Activated CD8-positive, alpha-beta memory T cell treated with anti-CD3 and anti-CD28 coated beads, Interleukin-2, amount 50 U/mL, for 24 hours (primary cell): Measurements from ENCODE around the gene CEACAM16.
"Not testable (repeated sequence)": the region's sequence is repeated elsewhere in the genome, so short reads cannot be mapped to it uniquely, and the experiment has no call there.

Experiments
- DNase-seq: peaks from one replicate; pipeline ENCODE4 v3.0.0-alpha.2; 2020; ENCODE audit errors: extremely low read depth

The CEACAM16 gene

DNA sequence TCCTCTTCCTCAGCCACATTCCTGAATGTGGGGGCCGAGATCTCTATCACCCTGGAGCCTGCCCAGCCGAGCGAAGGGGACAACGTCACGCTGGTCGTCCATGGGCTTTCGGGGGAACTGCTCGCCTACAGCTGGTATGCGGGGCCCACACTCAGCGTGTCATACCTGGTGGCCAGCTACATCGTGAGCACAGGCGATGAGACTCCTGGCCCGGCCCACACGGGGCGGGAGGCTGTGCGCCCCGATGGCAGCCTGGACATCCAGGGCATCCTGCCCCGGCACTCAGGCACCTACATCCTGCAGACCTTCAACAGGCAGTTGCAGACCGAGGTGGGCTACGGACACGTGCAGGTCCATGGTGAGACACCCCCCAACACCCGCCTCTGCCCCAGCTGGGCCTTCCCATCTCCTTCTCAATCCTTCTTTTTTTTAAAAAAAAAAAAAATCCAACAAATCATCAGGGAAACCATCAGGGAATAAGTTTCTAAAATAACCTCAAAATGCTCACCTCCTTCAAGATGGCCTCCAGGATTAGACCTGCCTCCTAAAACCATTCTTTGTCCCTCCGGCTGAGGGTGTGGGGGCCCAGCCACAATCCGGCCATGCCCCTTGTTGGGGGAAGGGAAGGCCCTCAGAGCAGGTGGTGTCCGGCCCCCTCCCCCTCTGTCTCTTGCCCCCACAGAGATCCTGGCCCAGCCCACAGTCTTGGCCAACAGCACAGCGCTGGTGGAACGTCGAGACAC, 4.6 kb downstream of the CEACAM16 start:
- DNase-seq: no peak

DNA sequence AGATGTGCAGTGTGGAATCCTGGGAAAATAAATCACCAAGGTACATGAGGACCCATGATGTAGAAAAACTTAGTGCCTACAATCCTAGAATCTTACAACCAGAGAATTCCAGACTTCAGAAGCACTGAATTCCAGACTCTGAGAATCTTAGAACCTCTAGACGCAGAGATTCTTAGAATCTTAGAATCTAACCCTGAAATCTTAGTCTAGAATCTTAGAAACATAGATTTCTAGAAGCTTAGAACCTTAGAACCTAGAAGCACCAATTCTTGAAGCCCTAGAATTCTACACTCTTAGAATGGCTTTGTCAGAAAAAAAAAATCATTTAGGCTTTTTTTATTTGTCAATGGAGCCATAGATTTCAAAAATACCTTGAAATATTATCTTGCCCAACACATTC, 6.0 kb downstream of the CEACAM16 start:
- no peak for DNase-seq

DNA sequence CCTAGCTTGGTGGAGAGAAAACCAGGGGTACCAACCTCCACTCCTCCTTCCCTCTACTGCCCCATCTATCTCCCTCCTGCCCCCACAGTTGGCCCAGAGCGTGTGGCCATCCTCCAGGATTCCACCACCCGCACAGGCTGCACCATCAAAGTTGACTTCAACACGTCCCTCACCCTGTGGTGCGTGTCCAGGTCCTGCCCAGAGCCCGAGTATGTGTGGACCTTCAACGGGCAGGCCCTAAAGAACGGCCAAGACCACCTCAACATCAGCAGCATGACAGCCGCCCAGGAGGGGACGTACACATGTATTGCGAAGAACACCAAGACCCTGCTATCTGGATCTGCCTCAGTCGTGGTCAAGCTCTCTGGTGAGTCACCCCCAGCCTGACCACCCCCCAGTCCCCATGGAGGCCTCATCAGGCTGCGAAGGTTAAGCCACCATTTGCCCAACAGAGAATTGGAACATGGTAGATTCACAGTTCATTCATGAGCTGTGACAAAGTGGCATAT, 6.6 kb downstream of the CEACAM16 start:
- no peak for DNase-seq

DNA sequence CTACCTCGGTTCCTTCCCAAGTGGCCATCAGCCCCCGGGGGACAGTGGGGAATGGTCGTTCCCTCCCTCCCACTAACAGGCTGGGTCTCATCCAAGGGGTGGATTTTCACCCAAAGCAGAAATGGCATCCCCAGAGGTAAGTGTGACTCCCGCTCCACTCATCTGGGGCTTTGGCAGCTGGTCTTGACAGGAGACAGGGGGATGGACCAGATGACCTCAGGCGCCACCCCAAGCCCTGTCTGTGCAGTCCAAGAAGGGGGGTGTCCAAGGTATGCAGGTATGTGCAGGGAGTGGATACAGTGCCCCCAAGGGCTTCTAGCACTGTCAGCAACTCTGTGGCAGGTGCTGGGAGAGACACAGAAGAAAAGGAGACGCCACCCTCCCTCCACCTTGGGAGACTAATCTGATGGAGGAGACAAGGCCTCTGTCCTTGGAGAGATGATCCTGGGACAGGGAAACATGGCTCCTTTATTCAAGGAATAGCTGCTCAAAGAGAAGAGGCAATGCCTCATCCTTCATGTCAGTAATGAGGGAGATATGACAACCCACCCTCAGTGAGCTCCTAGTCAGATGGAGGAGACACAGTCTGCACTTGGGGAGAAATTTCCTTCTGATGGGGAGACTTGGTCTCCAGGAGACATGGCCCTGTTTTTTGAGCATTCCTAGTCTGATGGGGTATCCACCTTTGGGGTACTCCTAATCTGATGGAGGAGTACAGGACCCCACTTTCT, 7.7 kb downstream of the CEACAM16 start:
- DNase-seq: no peak

DNA sequence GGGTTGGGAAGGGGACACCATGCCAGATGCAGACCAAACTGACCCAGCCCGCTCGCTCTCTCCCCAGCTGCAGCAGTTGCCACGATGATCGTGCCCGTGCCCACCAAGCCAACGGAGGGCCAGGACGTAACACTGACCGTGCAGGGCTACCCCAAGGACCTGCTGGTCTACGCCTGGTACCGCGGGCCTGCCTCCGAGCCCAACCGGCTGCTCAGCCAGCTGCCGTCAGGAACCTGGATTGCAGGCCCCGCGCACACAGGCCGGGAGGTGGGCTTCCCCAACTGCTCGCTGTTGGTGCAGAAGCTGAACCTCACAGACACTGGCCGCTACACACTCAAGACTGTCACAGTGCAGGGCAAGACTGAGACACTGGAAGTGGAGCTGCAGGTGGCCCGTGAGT, 8.8 kb downstream of the CEACAM16 start:
- no peak for DNase-seq

DNA sequence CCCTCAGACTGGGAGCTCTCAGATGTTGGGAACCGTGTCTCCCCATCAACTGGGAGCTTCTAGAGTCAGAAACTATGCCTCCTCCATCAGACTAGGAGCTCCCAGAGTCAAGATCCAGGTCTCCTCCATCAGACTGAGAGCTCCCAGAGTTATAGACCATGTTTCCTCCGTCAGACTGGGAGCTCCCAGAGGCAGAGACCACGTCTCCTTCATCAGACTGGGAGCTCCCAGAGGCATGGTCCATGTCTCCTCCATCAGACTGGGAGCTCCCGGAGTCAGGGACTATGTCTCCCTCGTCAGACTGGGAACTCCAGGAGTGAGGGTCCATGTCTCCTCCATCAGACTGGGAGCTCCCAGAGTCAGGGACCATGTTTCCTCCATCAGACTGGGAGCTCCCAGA, 10.0 kb downstream of the CEACAM16 start:
- DNase-seq: no peak

DNA sequence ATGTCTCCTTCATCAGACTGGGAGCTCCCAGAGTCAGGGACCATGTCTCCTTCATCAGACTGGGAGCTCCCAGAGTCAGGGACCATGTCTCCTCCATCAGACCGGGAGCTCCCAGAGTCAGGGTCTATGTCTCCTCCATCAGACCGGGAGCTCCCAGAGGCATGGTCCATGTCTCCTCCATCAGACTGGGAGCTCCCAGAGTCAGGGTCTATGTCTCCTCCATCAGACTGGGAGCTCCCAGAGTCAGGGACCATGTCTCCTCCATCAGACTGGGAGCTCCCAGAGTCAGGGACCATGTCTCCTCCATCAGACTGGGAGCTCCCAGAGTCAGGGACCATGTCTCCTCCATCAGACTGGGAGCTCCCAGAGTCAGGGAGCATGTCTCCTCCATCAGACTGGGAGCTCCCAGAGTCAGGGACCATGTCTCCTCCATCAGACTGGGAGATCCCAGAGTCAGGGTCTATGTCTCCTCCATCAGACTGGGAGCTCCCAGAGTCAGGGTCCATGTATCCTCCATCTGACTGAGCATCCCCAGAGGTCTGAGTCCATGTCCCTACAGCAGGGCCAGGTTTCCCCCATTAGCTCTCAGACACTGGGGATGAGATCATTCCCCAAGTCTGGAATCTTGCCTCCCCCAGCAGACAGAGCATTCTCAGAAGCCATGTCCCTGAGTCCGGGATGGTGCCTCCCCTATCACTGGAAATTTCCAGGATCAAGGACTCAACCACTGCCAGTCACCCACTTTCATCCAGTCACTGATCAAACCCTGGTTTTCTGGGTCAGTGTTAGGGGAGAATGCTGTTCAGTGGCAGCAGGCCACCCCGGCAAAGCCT, 10.7 kb downstream of the CEACAM16 start:
- DNase-seq: not testable (repeated sequence)

DNA sequence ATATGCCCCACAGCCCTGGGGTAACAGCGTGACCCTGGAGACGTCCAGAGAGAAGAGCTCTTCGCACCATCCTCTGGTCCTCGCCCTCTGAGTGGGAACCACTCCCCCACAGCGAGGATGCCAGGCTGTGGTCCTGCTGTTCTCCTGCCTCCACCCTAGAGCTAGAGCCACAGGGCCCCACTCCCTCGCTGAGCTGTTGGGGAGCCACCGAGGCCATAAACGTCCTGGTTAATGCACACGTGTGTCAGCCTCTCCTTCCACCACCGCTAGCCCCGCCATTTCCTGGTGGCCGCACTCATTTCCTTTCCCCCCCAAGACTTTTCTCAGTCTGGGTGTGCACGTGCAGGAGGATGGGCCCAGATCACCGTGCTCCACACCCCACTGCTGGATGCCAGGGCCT, 11.5 kb downstream of the CEACAM16 start:
- no peak for DNase-seq

DNA sequence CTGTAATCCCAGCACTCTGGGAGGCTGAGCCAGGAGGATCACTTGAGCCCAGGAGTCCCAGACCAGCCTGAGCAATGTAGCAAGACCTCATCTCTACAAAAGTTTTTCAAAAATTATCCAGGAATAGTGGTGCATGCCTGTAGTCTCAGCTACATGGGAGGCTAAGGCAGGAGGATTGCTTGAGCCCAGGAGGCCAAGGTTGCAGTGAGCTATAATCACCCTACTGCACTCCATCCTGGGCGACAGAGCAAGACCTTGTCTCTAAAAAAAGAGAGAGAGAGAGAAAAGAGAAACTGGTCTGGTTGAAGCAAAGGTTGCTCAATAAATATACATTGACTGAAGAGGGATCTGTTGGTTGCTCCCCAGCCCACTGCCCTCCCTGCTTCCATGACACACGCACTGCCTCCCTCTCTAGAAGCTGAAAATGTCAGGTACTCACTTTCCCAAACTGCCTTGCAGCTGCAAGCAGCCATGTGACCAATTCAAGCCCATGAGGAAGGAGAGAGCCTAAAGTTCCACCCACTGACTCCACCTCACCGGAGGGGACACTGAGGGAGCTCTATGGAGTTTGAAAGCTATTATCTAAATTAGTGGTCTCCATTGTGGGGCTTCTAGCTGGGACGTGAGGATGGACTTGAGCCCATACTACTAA, 14.0 kb downstream of the CEACAM16 start:
- no peak for DNase-seq

DNA sequence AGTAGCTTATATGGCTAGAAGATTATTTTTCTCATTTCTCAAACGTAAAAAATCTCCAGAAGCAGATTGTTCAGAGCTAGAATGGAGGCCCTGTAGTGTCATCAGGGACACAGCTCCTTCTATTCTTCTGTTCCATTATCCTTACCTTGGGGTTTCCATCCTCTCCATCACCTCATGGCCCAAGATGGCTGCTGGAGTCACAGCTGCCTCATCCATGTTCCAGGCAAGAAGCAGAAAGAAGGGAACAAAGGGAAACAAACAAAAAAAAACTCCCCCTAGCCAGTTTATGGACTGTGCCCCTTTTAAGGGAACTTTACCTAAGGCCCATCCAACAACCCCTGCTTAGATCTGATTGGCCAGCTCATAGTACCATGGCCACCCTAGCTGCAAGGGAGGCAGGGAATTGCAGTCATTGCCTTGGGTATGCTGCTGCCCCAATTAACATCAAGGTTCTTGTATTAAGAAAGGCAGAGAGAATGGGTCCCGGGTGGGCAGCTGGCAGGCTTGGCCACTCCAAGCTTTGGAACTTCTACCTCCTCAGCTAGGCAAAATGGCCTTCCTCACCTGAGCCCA, 15.7 kb downstream of the CEACAM16 start:
- DNase-seq: no peak

DNA sequence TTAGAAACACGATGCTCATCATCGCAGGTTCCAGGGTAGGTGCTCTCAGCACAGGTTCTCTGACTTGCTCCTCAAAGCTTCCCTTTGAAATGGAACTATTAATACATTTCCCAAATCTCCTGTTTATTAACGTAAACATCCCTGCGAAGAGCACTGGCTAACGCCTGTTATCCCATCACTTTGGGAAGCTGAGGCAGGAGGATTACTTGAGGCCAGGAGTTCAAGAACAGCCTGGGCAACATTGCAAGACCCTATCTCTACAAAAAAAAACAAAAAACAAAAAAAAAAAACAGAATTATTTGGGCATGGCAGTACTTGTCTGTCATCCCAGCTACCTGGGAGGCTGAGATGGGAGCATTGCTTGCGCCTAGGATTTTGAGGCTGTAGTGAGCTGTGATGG, 18.7 kb downstream of the CEACAM16 start:
- no peak for DNase-seq

DNA sequence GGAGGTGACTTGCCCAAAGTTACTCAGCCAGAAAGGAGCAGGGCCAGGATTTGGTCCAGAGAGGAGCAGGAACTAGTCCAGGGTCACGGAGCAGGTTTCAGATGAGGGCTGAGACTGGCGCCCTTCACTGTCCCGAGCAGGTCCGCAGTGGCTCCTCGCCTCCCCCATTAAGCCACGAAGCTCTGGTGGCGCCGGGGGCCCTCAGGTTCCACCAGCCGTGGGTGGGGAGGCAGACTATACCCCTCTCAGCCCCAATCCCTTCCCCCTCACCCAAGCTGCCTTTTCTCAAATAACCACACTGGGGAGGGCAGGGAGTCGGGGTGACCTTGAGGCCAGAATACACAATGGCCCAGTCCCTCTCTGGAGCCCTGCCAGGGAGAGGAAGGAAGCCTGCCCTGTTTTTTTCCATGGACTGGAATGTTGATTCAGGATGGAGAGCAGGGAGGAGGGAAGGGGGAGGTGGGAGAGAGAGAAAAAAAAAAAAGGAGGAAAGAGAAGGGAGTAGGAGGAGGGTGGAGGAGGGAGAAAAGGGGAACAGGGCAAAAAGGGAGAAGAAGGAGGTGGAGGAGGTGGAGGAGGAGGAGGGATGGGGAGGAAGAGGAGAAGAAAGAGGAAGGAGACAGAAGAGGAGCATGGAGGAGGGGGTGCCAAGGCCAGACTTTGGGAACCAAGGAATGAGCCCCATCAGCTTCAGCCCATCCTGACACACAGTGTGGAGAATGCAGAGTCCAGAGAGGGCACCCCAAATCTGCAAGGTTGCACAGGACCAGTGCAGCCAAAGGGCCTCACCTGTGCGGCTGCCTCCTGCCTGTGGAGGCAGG, 19.7 kb downstream of the CEACAM16 start:
- DNase-seq: no peak

DNA sequence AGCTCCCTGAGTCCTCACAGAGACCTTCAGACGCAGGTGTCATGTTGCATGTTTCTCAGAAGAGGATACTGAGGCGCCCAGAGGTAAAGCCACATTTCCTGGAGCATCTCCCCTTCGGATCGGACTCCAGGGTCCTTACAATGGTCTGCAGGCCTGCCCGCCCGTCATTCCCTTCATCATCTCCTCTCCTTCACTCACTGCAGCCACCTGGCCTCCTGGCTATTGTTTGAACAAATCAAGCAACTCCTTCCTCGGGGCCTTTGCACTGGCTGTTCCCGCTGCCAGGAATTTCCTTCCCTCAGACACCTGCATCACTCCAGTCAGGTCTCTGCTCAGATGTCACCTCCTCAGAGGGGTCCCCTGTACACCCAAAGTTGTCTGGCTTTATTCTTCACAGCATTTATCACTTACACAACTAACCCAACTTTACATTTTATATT, 20.3 kb downstream of the CEACAM16 start:
- DNase-seq: no peak

DNA sequence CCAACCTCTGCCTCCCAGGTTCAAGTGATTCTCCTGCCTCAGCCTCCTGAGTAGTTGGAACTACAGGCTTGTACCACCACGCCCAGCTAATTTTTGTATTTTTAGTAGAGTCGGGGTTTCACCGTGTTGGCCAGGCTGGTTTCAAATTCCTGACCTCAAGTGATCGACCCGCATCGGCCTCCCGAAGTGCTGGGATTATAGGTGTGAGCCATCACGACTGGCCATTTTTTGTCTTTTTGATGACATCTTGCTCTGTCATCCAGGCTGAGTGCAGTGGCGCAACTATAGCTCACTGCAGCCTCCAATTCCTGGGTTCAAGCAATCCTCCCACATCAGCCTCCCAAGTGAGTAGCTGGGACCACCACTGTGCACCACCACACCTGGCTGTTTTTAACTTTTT, 21.4 kb downstream of the CEACAM16 start:
- DNase-seq: not testable (repeated sequence)

DNA sequence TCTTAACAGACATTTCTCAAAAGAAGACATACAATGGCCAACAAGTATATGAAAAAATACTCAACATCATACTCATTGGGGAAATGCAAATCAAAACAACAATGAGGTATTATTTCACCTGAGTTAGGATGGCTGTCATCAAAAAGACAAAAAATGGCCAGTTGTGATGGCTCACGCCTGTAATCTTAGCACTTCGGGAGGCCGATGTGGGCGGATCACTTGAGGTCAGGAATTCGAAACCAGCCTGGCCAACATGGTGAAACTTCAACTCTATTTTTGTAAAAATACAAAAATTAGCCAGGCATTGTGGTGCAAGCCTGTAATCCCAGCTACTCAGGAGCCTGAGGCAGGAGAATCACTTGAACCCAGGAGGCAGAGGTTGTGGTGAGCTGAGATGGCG, 22.0 kb downstream of the CEACAM16 start:
- no peak for DNase-seq

DNA sequence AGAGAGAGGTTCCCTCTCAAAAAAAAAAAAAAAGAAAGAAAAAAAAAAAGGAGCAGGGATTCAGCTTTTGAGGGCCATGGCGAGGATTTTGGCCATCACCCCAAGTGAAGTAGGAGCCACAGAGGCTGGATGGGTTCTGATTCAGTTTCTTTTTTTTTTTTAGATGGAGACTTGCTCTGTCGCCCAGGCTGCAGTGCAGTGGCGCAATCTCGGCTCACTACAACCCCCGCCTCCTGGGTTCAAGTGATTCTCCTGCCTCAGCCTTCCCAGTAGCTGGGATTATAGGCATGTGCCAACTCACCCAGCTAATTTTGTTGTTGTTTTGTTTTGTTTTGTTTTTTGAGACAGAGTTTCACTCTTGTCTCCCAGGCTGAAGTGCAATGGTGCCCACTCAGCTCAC, 22.4 kb downstream of the CEACAM16 start:
- not testable (repeated sequence) for DNase-seq

DNA sequence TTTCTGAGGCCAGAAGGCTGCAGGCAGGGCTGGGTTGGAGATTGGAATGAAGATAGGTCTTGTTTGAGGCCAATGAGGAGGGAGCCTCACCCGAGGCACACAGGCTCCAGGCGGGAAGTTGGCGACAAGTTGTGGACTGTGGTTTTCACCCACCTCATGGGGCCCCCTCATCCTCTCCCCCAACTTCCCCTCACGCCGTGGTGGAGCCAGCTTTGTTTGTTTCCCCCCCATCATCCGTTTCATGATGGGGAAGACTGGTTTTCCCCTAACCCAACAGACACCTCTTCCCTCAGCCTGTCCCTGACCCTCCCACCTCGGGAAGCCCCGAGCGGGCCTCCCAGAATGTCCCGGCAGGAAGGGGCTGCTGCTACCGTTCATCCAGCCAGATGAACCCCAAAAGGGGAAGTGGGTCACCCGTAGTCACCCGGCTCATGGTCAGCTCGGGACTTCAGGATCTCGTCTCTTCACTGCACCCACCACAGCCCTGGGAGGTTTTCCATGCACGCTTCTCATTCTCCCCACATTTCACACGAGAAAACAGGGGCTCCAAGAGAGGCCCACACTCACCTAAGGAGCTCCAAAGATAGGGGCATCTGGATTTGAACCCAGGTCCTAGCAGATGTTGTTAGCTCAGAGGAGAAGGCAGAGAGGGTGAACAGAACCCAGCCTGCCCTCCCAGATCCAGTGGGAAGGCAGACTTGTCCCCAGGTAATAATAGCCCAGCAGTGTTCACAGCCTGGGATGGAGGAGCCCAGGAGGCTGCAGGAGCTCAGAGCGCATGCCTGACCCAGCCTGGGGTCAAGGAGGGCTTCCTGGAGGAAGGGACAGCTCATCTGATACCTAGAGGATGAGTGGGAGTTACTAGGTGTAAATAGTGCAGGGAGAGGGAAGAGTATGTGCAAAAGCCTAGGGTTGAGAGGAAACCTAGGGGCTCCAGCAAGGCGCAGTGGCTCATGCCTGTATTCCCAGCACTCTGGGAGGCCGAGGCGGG, 23.5 kb downstream of the CEACAM16 start:
- no peak for DNase-seq

DNA sequence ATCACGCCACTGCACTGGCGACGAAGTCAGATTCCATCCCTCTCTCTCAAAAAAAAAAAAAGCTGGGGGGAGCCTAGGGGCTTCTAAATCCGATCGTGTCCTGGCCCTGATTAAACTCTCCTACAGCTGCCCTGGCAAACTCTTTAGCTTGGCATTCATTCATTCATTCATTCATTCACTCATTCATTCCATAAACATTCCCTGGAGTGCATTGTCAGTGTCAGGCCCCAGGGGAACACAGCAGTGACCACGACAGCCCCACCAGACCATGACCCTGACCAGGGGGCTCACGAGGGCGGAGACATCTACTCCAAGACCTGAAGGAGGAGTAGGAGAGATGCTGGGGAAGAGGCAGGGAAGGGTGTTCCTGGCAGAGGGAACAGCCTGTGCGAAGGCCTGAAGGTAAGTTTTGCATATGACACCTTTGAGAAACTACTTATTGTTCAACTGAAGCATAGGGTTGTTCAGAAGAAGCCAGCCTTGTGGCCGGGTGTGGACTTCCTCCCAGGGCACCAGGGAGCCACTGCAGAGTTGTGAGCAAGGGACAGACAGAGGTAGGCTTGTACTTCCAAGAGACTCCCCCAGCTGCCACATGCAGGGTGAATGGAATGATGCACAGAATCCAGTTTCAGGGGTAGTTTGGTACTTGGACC, 24.5 kb downstream of the CEACAM16 start:
- DNase-seq: no peak

DNA sequence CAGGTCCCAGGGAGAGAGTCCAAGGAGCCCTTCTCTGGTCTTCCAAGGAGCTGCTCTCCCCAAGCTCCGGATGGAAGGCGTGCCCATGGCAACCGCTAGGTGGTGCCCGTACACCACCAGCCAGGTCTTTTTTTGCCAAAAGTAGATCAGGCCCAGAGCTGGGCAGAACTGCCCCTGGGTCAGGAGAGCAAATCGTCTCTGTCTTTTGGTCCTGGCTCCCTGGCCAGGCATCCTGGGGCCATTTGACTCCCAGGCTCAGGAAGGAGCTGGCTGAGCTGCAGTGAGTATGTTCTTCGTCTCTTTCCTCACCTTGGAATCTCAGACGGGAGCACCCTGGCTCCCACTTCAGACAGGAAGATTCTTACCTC, 25.0 kb downstream of the CEACAM16 start:
- DNase-seq: peak; percentile 41
